K562 (cell line): ENCODE results near the gene CTRB1. TPM values are rescaled to one million over a fixed set of nuclear protein-coding genes. Genes with fewer than 3 reads are reported as not detected.

Experiments used
- ATAC-seq: fragments of 200-7000 bp; cut with Tn5 transposase; 3 replicates; pipeline ENCODE4 v1.9.1; 2020; ENCODE audit warnings: moderate library complexity
- BruUV-seq: library from RNA; stranded (reverse); fragments of 400-500 nt; replicated peaks from 2 replicates; lab custom pipeline; 2021; lab: Mats Ljungman, UMichigan
- CTCF ChIA-PET: fragments of 300-600 bp; formaldehyde crosslinking; extraction: SDS; loops from one replicate; lab custom pipeline; 2021; ENCODE audit warnings: low intra/inter-chr PET ratio; lab: Yijun Ruan, JAX
- POLR2A ChIA-PET: fragments of 300-600, 350-650 bp; sonication (Branson Sonifier 250); formaldehyde crosslinking; extraction: SDS; loops from one replicate; lab custom pipeline; 2021; ENCODE audit warnings: antibody characterized with exemption, inconsistent platforms; lab: Yijun Ruan, JAX
- DNase-seq, 4 experiments: peaks; one replicate each; pipeline versions ENCODE4 v3.0.0 to v3.0.0-alpha.2; 2011 to 2018; ENCODE audit warnings: low spot score in 3 of 4, mixed read lengths in 3 of 4; ENCODE audit errors: extremely low read depth in 1 of 4
- FAIRE-seq: peaks from 2 replicates; lab custom pipeline; 2011; peaks lifted over from hg19 to GRCh38; lab: Jason Lieb, UNC
- H2AFZ ChIP-seq: 2 replicates; pipeline ENCODE4 v1.6.0; 2011; ENCODE audit warnings: low read depth, low read length, control low read depth, inconsistent platforms
- H3K27ac ChIP-seq: fragments of 200-600 bp; 3 replicates; pipeline ENCODE4 v1.8.0; 2011; ENCODE audit warnings: low read depth, mild to moderate bottlenecking, control low read depth, inconsistent platforms, low read length, moderate library complexity, mixed read lengths; ENCODE audit errors: extremely low read depth
- H3K27me3 ChIP-seq, 2 experiments: fragments of 300-600 bp in 1 of 2; 2 replicates in 1 of 2; 3 replicates in 1 of 2; pipeline versions ENCODE4 v1.6.0 to v1.8.0; 2011; ENCODE audit warnings: inconsistent platforms in 2 of 2, low read length in 2 of 2, mild to moderate bottlenecking in 1 of 2, mixed read lengths in 1 of 2, moderate library complexity in 1 of 2; ENCODE audit not compliant: control insufficient read depth in 2 of 2, insufficient read depth in 2 of 2
- H3K36me3 ChIP-seq: fragments of 300-600 bp; 3 replicates; pipeline ENCODE4 v1.8.0; 2011; ENCODE audit warnings: mild to moderate bottlenecking, low read length, inconsistent platforms; ENCODE audit not compliant: control insufficient read depth, insufficient read depth
- H3K4me1 ChIP-seq, 2 experiments: fragments of 200-600 bp in 1 of 2; replicated peaks in 1 of 2; 2 replicates in 1 of 2; 3 replicates in 1 of 2; pipeline versions ENCODE4 v1.5.1 to v1.8.0; 2011; ENCODE audit warnings: inconsistent platforms in 2 of 2, low read length in 2 of 2, mild to moderate bottlenecking in 1 of 2, mixed read lengths in 1 of 2, moderate library complexity in 1 of 2; ENCODE audit not compliant: control insufficient read depth in 2 of 2, insufficient read depth in 2 of 2
- H3K4me2 ChIP-seq: 2 replicates; pipeline ENCODE4 v1.6.1; 2011; ENCODE audit warnings: low read length, control low read depth, inconsistent platforms, mixed read lengths; ENCODE audit not compliant: insufficient read depth
- H3K4me3 ChIP-seq: fragments of 200-600 bp; sonication (generic), shearing (Covaris generic); 2 replicates; pipeline ENCODE4 v1.5.1; 2016; ENCODE audit warnings: control low read depth, inconsistent platforms
- H3K79me2 ChIP-seq: fragments of 200-600 bp; 3 replicates; pipeline ENCODE4 v1.8.0; 2011; ENCODE audit warnings: low read length, inconsistent platforms; ENCODE audit not compliant: control insufficient read depth, insufficient read depth
- H3K9ac ChIP-seq, 2 experiments: 2 replicates each; pipeline versions ENCODE4 v1.6.0 to v1.6.1; 2011; ENCODE audit warnings: low read depth in 2 of 2, low read length in 2 of 2, control low read depth in 1 of 2, inconsistent platforms in 1 of 2, mild to moderate bottlenecking in 1 of 2, mixed read lengths in 1 of 2; ENCODE audit not compliant: insufficient read depth in 1 of 2
- H3K9me1 ChIP-seq: one replicate; pipeline ENCODE4 v1.6.0; 2011; ENCODE audit warnings: inconsistent platforms, mild to moderate bottlenecking, low read length, moderate library complexity; ENCODE audit not compliant: control insufficient read depth, insufficient read depth
- H3K9me3 ChIP-seq: replicated peaks from 2 replicates; pipeline ENCODE4 v1.5.1; 2011; ENCODE audit warnings: low read depth, low read length, inconsistent platforms; ENCODE audit not compliant: control insufficient read depth, insufficient read depth
- H4K20me1 ChIP-seq: replicated peaks from 2 replicates; pipeline ENCODE4 v1.6.1; 2011; ENCODE audit warnings: low read length, inconsistent platforms, mixed read lengths; ENCODE audit not compliant: control insufficient read depth, insufficient read depth
- ARID2 ChIP-seq: fragments of 450-650 bp; IDR thresholded peaks from 2 replicates; pipeline ENCODE4 v1.6.1; 2017; ENCODE audit warnings: antibody characterized with exemption, mild to moderate bottlenecking
- DACH1 ChIP-seq: fragments of 450-650 bp; IDR thresholded peaks from 2 replicates; pipeline ENCODE4 v1.6.1; 2018; ENCODE audit not compliant: partially characterized antibody
- HEY1 ChIP-seq: fragments of 250-450 bp; sonication (Bioruptor Pico); IDR thresholded peaks from 2 replicates; pipeline ENCODE4 v1.5.0; 2020; ENCODE audit warnings: mild to moderate bottlenecking, moderate library complexity, borderline replicate concordance
- MTA2 ChIP-seq: fragments of 450-650 bp; IDR thresholded peaks from 2 replicates; pipeline ENCODE4 v1.6.1; 2016; ENCODE audit warnings: low read depth
- NCOA1 ChIP-seq: fragments of 450-650 bp; IDR thresholded peaks from 2 replicates; pipeline ENCODE4 v1.6.1; 2016; ENCODE audit warnings: low read depth
- NFATC3 ChIP-seq: fragments of 450-650 bp; IDR thresholded peaks from 2 replicates; pipeline ENCODE4 v1.6.1; 2017; ENCODE audit warnings: mild to moderate bottlenecking
- RBM15 ChIP-seq: fragments of 200-400 bp; formaldehyde crosslinking; IDR thresholded peaks from 2 replicates; pipeline ENCODE4 v1.6.1; 2018; ENCODE audit warnings: mild to moderate bottlenecking, low read length, moderate library complexity; ENCODE audit not compliant: insufficient read depth
- SAP30 ChIP-seq: fragments of 200-600 bp; sonication (generic); IDR thresholded peaks from 2 replicates; pipeline ENCODE4 v1.6.1; 2012; ENCODE audit warnings: borderline replicate concordance, low read depth, mild to moderate bottlenecking, moderate library complexity, low read length, control low read depth, inconsistent platforms; ENCODE audit not compliant: insufficient read depth, poor library complexity, severe bottlenecking
- TBL1XR1 ChIP-seq, 2 experiments: IDR thresholded peaks; 2 replicates each; pipeline ENCODE4 v1.6.1; 2012; ENCODE audit warnings: improper control_type of control experiment in 2 of 2, low read length in 2 of 2, mild to moderate bottlenecking in 1 of 2
- ZFP1 ChIP-seq: fragments of 450-650 bp; formaldehyde crosslinking; IDR thresholded peaks from 2 replicates; pipeline ENCODE4 v1.4.0; 2020; ENCODE audit warnings: mild to moderate bottlenecking, mixed read lengths
- ZNF212 ChIP-seq: fragments of 450-650 bp; formaldehyde crosslinking; IDR thresholded peaks from 2 replicates; pipeline ENCODE4 v1.4.0; 2020; ENCODE audit warnings: mild to moderate bottlenecking
- ZNF316 ChIP-seq: fragments of 450-650 bp; IDR thresholded peaks from 2 replicates; pipeline ENCODE4 v1.6.1; 2016
- ZNF696 ChIP-seq: fragments of 250-450 bp; sonication (Bioruptor Pico); conservative IDR thresholded peaks from 2 replicates; pipeline ENCODE4 v1.4.0; 2020; ENCODE audit warnings: mild to moderate bottlenecking, moderate library complexity
- WGBS: fragments of 100-300 bp; shearing (Covaris generic); methylation state at CpG from one replicate; pipeline ENCODE4 v1.1.6; 2016; ENCODE audit warnings: low coverage, mixed read lengths; ENCODE audit not compliant: insufficient coverage; ENCODE audit errors: missing lambda C conversion rate; 5-methylcytosine and 5-hydroxymethylcytosine counted together
- in situ Hi-C: fragments of 300-500 bp; cut with MboI; formaldehyde crosslinking; loops from 4 replicates; pipeline ENCODE4 v1.15.0; 2018; ENCODE audit warnings: inconsistent platforms, mixed read lengths
- intact Hi-C: fragments of 100-400 bp; cut with micrococcal nuclease; formaldehyde crosslinking; loops from 2 replicates; pipeline ENCODE4 v1.14.2; 2022
- polyA plus RNA-seq, 8 experiments: library from polyadenylated mRNA; depleted of rRNA in 4 of 8; stranded (reverse) in 5 of 8; unstranded in 3 of 8; fragments of >200 nt; fragmentation: Nextera tagmentation in 2 of 8; fragmentation: Illumina TruSeq in 1 of 8; extraction: Ambion mirVana in 2 of 8; extraction: Trizol in 1 of 8; gene quantifications; 2 replicates each; pipeline versions ENCODE4 v1.2.1 to v1.2.3, GENCODE V29; 2011 to 2014; ENCODE audit warnings: inconsistent platforms in 1 of 8, missing spikeins in 1 of 8
- total RNA-seq, 7 experiments: library from RNA; depleted of rRNA in 6 of 7; stranded (reverse); fragments of >200 nt in 6 of 7; fragmentation: Illumina TruSeq in 2 of 7; extraction: Trizol in 2 of 7; gene quantifications; 2 replicates each; pipeline versions ENCODE4 v1.2.1 to v1.2.3, GENCODE V29; 2011 to 2021; ENCODE audit warnings: low replicate concordance in 1 of 7
- TF ChIP-seq, protein P1 (sequence below): fragments of 250-450 bp; sonication (Bioruptor Pico); IDR thresholded peaks from 2 replicates; pipeline ENCODE4 v1.4.0; 2020; ENCODE audit warnings: mild to moderate bottlenecking, moderate library complexity
- TF ChIP-seq, protein P2 (sequence below): sonication (generic); formaldehyde crosslinking; IDR thresholded peaks from 2 replicates; pipeline ENCODE4 v1.8.0; 2023; ENCODE audit warnings: mild to moderate bottlenecking, missing genetic modification reagents
- TF ChIP-seq, protein P3 (sequence below): sonication (generic); formaldehyde crosslinking; IDR thresholded peaks from 2 replicates; pipeline ENCODE4 v1.8.1; 2023; ENCODE audit warnings: mild to moderate bottlenecking, missing genetic modification reagents

The CTRB1 gene
- total and polyA plus RNA-seq, 9 of the 15 experiments (the other 6 are each of a cell fraction or from before 2014, with no cell fraction given): 2.3 TPM; not detected in 8

DNA sequence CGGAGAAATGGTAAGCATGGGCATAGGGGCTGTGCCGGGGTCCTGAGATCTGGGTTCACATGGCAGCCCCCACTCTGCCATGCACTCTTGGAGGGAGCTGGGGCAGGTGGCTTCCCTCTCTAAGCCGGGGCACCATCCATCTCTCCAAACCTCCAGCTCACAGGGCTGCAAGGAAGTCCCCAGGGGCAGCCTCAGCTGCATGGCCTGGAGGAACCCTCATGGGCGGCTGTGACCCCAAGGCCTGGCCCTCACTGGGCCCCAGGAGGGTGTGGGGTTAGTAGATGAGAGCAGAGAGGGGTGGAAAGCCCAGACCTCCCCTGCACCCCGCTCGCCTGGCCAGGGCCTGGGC is 14.4 kb upstream of the CTRB1 start:
- no peaks in the 10 kb centered on the region for H3K79me2 ChIP-seq
- H2AFZ ChIP-seq: no peak overlapping the region
- no peak overlapping the region for H3K4me2 ChIP-seq
- H3K9me3 ChIP-seq: no peaks in the 10 kb centered on the region
- POLR2A ChIA-PET: no interaction called here
- FAIRE-seq: no peak
- H3K36me3 ChIP-seq: no peaks in the 10 kb centered on the region
- intact Hi-C loops: no loop called here
- no peak; the same call in 2 of the 3 replicates for ATAC-seq
- CTCF ChIA-PET: no interaction called here
- no peaks in the 10 kb centered on the region for H4K20me1 ChIP-seq
- DNase-seq: no peak
- BruUV-seq: no TSS peak
- no peak for TF ChIP-seq ZNF316
- no peak for TF ChIP-seq ZNF696 (CRISPR knock-in tag)
- TF ChIP-seq, protein P1, sequence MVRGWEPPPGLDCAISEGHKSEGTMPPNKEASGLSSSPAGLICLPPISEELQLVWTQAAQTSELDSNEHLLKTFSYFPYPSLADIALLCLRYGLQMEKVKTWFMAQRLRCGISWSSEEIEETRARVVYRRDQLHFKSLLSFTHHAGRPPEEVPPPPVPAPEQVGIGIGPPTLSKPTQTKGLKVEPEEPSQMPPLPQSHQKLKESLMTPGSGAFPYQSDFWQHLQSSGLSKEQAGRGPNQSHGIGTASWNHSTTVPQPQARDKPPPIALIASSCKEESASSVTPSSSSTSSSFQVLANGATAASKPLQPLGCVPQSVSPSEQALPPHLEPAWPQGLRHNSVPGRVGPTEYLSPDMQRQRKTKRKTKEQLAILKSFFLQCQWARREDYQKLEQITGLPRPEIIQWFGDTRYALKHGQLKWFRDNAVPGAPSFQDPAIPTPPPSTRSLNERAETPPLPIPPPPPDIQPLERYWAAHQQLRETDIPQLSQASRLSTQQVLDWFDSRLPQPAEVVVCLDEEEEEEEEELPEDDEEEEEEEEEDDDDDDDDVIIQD (CRISPR knock-in tag): no peak
- TF ChIP-seq, protein P2, sequence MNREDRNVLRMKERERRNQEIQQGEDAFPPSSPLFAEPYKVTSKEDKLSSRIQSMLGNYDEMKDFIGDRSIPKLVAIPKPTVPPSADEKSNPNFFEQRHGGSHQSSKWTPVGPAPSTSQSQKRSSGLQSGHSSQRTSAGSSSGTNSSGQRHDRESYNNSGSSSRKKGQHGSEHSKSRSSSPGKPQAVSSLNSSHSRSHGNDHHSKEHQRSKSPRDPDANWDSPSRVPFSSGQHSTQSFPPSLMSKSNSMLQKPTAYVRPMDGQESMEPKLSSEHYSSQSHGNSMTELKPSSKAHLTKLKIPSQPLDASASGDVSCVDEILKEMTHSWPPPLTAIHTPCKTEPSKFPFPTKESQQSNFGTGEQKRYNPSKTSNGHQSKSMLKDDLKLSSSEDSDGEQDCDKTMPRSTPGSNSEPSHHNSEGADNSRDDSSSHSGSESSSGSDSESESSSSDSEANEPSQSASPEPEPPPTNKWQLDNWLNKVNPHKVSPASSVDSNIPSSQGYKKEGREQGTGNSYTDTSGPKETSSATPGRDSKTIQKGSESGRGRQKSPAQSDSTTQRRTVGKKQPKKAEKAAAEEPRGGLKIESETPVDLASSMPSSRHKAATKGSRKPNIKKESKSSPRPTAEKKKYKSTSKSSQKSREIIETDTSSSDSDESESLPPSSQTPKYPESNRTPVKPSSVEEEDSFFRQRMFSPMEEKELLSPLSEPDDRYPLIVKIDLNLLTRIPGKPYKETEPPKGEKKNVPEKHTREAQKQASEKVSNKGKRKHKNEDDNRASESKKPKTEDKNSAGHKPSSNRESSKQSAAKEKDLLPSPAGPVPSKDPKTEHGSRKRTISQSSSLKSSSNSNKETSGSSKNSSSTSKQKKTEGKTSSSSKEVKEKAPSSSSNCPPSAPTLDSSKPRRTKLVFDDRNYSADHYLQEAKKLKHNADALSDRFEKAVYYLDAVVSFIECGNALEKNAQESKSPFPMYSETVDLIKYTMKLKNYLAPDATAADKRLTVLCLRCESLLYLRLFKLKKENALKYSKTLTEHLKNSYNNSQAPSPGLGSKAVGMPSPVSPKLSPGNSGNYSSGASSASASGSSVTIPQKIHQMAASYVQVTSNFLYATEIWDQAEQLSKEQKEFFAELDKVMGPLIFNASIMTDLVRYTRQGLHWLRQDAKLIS: no peak
- no peak for TF ChIP-seq SAP30
- TF ChIP-seq MTA2: no peak
- no peak for TF ChIP-seq RBM15
- TF ChIP-seq ARID2: no peak
- TF ChIP-seq, protein P3, sequence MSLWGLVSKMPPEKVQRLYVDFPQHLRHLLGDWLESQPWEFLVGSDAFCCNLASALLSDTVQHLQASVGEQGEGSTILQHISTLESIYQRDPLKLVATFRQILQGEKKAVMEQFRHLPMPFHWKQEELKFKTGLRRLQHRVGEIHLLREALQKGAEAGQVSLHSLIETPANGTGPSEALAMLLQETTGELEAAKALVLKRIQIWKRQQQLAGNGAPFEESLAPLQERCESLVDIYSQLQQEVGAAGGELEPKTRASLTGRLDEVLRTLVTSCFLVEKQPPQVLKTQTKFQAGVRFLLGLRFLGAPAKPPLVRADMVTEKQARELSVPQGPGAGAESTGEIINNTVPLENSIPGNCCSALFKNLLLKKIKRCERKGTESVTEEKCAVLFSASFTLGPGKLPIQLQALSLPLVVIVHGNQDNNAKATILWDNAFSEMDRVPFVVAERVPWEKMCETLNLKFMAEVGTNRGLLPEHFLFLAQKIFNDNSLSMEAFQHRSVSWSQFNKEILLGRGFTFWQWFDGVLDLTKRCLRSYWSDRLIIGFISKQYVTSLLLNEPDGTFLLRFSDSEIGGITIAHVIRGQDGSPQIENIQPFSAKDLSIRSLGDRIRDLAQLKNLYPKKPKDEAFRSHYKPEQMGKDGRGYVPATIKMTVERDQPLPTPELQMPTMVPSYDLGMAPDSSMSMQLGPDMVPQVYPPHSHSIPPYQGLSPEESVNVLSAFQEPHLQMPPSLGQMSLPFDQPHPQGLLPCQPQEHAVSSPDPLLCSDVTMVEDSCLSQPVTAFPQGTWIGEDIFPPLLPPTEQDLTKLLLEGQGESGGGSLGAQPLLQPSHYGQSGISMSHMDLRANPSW: no peak
- TF ChIP-seq NFATC3: no peak
- no peak for TF ChIP-seq NCOA1
- TF ChIP-seq TBL1XR1 (IDR thresholded peaks at IDR 0.05; ENCODE audit: low read length in 2 of 2): no peak
- TF ChIP-seq DACH1: no peak
- no peak for TF ChIP-seq HEY1 (CRISPR knock-in tag)
- TF ChIP-seq ZNF212: no peak
- no peak for TF ChIP-seq ZFP1 (CRISPR knock-in tag)
- H3K9me1 ChIP-seq: no peaks in the 10 kb centered on the region
- WGBS: 4% methylated on average over 6 of the region's 6 CpGs
- no peak overlapping the region for H3K9ac ChIP-seq
- H3K27ac ChIP-seq: no peak overlapping the region
- H3K4me1 ChIP-seq: peaks cover 0 to 15% of the 10 kb centered on the region in 2 experiments; a peak in 2 of 5 replicates
- peaks cover 35 to 58% of the 10 kb centered on the region in 2 experiments for H3K27me3 ChIP-seq
- in situ Hi-C loops: loop anchor here (5.0 to 25.0 kb wide), 3 partner anchors 183 to 1983 kb away; partner anchors contain the start of genes MON1B and SYCE1L
- H3K4me3 ChIP-seq: no peak overlapping the region
